A673 (cell line): ENCODE data around the gene ITGBL1.

Source experiments
- CTCF ChIP-seq: fragments of 300-800, 200-600 bp; sonication (generic); conservative IDR thresholded peaks from 2 replicates; pipeline ENCODE4 v1.5.1; 2017; ENCODE audit warnings: low read depth, mild to moderate bottlenecking, antibody characterized with exemption, low read length, moderate library complexity, mixed read lengths
- EZH2 ChIP-seq: fragments of 200-600 bp; sonication (generic); IDR thresholded peaks from 2 replicates; pipeline ENCODE4 v1.6.1; 2017; ENCODE audit warnings: borderline replicate concordance, low read depth, mild to moderate bottlenecking, mixed read lengths, antibody characterized with exemption, low read length; ENCODE audit not compliant: poor library complexity, severe bottlenecking

GRCh38 chr13:101545521-101545920 is 93.0 kb downstream of the ITGBL1 start:
- TF ChIP-seq CTCF (0 out of 2 replicates have a peak, but pooled peaks have one; percentile 16), EZH2 (no peak)
